ENCODE results near the gene INO80E.
"Not testable (repeated sequence)": the region's sequence is repeated elsewhere in the genome, so short reads cannot be mapped to it uniquely, and the experiment has no call there.

Gene INO80E

GRCh38 chr16:30010844-30011713 is 15.0 kb downstream of the INO80E start, which contains the start of gene DOC2A:
Gene DOC2A (minus strand): TSS chr16:30011027. CDS start chr16:30010222, 805 bp downstream.
- peak; percentile 70 for DNase-seq

DNA sequence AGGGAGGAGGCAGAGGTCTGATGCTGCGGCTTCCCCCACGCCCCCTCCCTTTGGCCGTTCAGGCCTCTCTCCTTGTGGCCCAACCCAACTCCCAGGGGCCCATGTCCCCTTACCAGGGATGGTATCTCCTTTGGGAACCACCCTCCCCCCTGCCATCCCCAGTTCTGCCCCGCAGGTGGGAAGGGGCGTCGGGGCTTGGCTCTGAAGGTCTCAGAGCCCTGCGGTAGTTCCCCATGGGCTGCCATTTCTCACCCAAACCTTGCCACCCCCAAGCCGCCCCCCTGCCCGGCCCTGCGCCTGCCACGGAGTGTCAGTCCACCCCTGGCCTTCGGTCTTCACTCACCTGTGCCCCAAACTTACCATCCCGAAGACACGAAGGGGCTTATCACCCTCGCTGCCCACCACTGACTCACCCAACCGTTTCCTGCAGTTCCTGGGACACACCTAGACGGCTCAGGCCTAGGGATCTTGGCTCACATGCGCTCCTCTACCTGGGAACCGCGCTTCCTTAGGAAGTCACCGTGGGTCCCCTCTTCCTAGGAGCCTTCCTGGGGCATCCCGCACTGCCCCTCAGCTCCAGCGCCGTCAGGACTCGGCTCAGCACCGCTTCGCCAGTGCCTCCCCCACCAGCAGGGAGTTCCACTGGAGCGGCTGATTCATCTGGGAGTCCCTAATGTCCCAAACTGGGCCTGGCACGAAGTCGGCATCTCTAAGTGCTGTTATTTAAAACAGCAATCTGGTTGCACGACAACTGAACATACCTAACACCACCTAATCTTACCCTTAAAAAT is 15.9 kb downstream of the INO80E start:
- no peak for DNase-seq

GRCh38 chr16:30012598-30012997 is 16.6 kb downstream of the INO80E start:
- DNase-seq, result not testable (repeated sequence)

DNA sequence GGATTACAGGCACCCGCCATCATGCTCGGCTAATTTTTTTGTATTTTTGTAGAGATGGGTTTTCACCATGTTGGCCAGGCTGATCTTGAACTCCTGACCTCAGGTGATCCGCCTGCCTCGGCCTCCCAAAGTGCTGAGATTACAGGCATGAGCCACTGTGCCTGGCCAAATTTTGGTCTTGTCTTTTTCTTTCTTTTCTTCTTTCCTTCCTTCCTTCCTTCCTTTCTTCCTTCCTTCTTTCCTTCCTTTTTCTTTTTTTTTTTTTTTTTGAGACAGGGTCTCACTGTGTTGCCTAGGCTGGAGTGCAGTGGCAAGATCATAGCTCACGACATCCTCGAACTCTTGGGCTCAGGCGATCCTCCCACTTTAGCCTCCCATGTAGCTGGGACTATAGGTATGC is 19.4 kb downstream of the INO80E start:
- DNase-seq, result not testable (repeated sequence)

DNA sequence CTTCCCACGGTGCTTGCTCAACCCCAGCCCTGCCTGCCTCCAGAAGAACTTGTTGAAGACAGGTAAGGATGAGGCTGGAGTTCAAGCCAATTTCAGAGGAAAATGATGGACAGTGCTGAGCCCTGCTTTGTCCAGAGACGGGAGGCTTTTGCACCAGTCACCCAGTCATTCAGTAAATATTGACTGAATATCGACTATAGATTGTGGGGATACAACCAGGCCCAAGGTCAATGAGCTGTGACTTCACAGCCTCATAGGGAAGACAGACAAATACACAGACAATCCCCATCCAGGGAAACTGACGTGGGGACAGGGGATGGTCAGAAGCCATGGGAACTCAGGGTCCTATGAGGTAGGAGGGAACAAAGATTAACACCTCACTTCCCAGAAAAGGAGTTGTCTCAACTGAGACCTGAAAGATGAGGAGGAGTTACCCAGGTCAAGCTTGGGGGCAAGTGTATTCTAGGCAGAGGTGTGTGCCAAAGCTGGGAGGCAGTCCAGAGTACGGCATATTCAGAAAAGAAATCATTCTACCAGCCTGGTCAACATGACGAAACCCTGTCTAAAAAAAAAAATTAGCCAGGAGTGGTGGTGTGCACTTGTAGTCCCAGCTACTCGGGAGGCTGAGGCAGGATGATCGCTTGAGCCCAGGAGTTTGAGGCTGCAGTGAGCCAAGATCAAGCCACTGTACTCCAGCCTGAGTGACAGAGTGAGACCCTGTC is 20.7 kb downstream of the INO80E start:
- no peak for DNase-seq

- no peak for DNase-seq
Observed at GRCh38 chr16:30017277-30017656, 21.2 kb downstream of the INO80E start.

DNA sequence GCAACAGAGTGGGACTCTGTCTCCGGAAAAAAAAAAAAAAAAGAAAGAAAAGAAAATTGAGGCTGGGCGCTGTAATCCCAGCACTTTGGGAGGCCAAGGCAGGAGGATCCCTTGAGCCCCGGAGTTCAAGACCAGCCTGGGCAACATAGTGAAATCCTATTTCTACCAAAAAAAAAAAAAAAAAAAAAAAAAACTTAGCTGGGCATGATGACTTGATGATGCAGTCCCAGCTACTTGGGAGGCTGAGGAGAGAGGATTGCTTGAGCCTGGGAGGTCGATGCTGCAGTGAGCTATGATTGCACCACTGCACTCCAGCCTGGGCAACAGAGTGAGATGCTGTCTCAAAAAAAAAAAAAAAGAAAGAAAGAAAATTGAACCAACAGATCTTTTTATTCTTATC is 21.9 kb downstream of the INO80E start:
- not testable (repeated sequence) for DNase-seq

- DNase-seq, result no peak
Observed at GRCh38 chr16:30018731-30019158, 22.7 kb downstream of the INO80E start.

- DNase-seq, result no peak
Observed at GRCh38 chr16:30022887-30023286, 26.8 kb downstream of the INO80E start, which contains the start of gene C16orf92. Gene C16orf92 (plus strand): TSS chr16:30023198. CDS start chr16:30023341, 143 bp downstream.

- no peak for DNase-seq
Observed at GRCh38 chr16:30023586-30023985, 27.5 kb downstream of the INO80E start.

GRCh38 chr16:30024451-30024850 is 28.4 kb downstream of the INO80E start:
- DNase-seq, result no peak

GRCh38 chr16:30025156-30025555 is 29.1 kb downstream of the INO80E start:
- no peak for DNase-seq

- no peak for DNase-seq
Observed at GRCh38 chr16:30025574-30025973, 29.5 kb downstream of the INO80E start.

GRCh38 chr16:30026449-30026848 is 30.4 kb downstream of the INO80E start:
- no peak for DNase-seq

- DNase-seq, result peak; percentile 74
Observed at GRCh38 chr16:30027588-30028437, 31.8 kb downstream of the INO80E start.

DNA sequence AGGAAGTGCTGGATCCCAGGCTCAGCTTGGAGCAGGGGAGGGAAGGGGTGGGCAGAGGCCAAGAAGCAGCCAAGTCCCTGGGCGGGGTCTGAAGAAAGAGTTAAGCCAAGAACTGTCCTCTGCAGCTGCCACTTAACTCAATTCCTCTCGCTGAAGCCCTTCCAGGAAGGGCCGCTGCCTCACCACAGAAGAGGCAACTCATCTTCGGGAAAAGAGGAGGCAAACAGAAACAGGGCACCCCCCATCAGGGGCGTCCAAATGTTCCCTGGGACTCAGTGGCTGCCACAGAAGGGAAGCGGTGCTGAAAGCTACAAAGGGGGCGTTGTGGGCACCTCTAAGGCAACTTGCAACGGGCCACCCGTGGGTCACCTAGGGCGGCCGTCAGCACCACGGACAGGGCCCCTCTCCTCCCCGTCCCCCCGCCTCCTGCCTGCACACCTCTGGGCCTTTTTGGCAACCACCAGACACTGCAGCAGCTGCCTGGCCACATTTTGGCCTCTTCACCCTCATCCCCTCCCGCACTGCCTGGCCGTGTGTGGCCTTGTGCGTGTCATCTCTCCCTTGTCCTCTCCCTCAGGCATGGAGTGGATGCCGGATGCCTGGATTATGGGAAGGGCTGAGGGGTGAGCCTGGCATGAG is 32.5 kb downstream of the INO80E start:
- DNase-seq, result no peak

GRCh38 chr16:30030011-30030685 is 34.1 kb downstream of the INO80E start:
- DNase-seq, result no peak

- peak; percentile 37 for DNase-seq
Observed at GRCh38 chr16:30030841-30031413, 34.9 kb downstream of the INO80E start, which contains the start of gene TLCD3B. Gene TLCD3B (minus strand): TSS chr16:30031271. CDS start chr16:30030527, 744 bp downstream.

DNA sequence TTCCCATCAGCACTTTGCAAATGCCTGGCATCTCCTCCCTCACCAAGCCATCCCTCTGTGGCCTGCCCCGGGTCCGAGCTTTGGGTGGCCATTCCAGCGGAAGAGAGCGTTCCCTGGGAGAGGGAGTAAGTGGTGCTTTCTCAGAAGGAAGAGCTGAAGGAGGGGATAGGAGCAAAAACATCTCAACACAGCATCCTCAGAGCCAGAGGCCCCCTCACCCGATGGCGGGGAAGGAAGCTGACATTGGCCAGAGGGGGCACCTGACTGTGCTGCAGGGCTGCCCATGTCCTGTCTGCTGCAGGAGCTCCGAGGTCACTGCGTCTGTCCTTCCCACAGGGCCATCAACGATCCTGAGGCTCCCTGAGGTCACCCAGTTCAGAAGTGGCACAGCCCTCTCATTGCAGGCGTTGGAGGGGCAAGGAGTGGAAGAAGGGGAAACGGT is 35.5 kb downstream of the INO80E start:
- no peak for DNase-seq

- peak; percentile 62 for DNase-seq
Observed at GRCh38 chr16:30032083-30032819, 36.2 kb downstream of the INO80E start.
